WTC11 (cell line): ENCODE measurements around the gene PIK3C2G. TPM values are rescaled to one million over a fixed set of nuclear protein-coding genes. Genes with fewer than 3 reads are reported as not detected.

Source experiments
- ATAC-seq: fragments of 200-7000 bp; cut with Tn5 transposase; 2 replicates; pipeline ENCODE4 v1.10.0; 2021; ENCODE audit warnings: mild to moderate bottlenecking, moderate library complexity
- CTCF ChIA-PET: fragments of 300-600 bp; sonication (Branson Sonifier 250); formaldehyde crosslinking; loops from one replicate; lab custom pipeline; 2021; ENCODE audit warnings: antibody characterized with exemption; lab: Charles Lee
- POLR2A ChIA-PET: fragments of 350-600 bp; sonication (Branson Sonifier 250); formaldehyde crosslinking; loops from one replicate; lab custom pipeline; 2021; ENCODE audit warnings: antibody characterized with exemption; lab: Charles Lee
- DNase-seq: peaks from one replicate; pipeline ENCODE4 v3.0.0; 2021; ENCODE audit warnings: low spot score
- H3K27ac Mint-ChIP-seq: 2 replicates; pipeline ENCODE4 v1.8.0; 2021; ENCODE audit warnings: mixed read lengths
- H3K27me3 Mint-ChIP-seq: 2 replicates; pipeline ENCODE4 v1.8.0; 2021; ENCODE audit warnings: low read depth, mild to moderate bottlenecking, moderate library complexity, mixed read lengths
- H3K36me3 Mint-ChIP-seq: 2 replicates; pipeline ENCODE4 v1.8.0; 2021; ENCODE audit warnings: mixed read lengths
- H3K4me1 Mint-ChIP-seq: 2 replicates; pipeline ENCODE4 v1.8.0; 2022; ENCODE audit warnings: mixed read lengths
- H3K4me3 Mint-ChIP-seq: 2 replicates; pipeline ENCODE4 v1.8.0; 2021; ENCODE audit warnings: mild to moderate bottlenecking, moderate library complexity, mixed read lengths
- H3K9me3 Mint-ChIP-seq: 2 replicates; pipeline ENCODE4 v1.8.0; 2021; ENCODE audit warnings: mixed read lengths
- AFF4 ChIP-seq: sonication (generic); formaldehyde crosslinking; IDR thresholded peaks from 2 replicates; pipeline ENCODE4 v1.8.1; 2023; ENCODE audit warnings: mild to moderate bottlenecking, missing genetic modification reagents, borderline replicate concordance
- CREB1 ChIP-seq: sonication (generic); formaldehyde crosslinking; IDR thresholded peaks from 2 replicates; pipeline ENCODE4 v1.8.0; 2023; ENCODE audit warnings: mild to moderate bottlenecking, missing genetic modification reagents
- GTF2I ChIP-seq: fragments of 250-450 bp; sonication (Bioruptor Pico); conservative IDR thresholded peaks from 2 replicates; pipeline ENCODE4 v1.4.0; 2021; ENCODE audit warnings: mild to moderate bottlenecking
- PREB ChIP-seq: sonication (generic); formaldehyde crosslinking; IDR thresholded peaks from 2 replicates; pipeline ENCODE4 v1.8.1; 2022; ENCODE audit warnings: mild to moderate bottlenecking, missing genetic modification reagents, moderate library complexity, borderline replicate concordance
- total RNA-seq: library from RNA; stranded (reverse); gene quantifications from 3 replicates; pipeline ENCODE4 v1.2.3, GENCODE V29; 2021
- TF ChIP-seq, protein P1 (sequence below): sonication (generic); formaldehyde crosslinking; IDR thresholded peaks from 2 replicates; pipeline ENCODE4 v1.8.1; 2023; ENCODE audit warnings: mild to moderate bottlenecking, missing genetic modification reagents
- TF ChIP-seq, protein P2 (sequence below): sonication (generic); formaldehyde crosslinking; IDR thresholded peaks from 2 replicates; pipeline ENCODE4 v1.8.0; 2022; ENCODE audit warnings: missing genetic modification reagents
- TF ChIP-seq, protein P3 (sequence below): sonication (generic); formaldehyde crosslinking; IDR thresholded peaks from 2 replicates; pipeline ENCODE4 v1.8.1; 2023; ENCODE audit warnings: mild to moderate bottlenecking, missing genetic modification reagents

PIK3C2G gene
- total RNA-seq, 1 experiment from 2014 or later = not detected

GRCh38 chr12:18681818-18682217, 420.5 kb downstream of the PIK3C2G start (continued):
- TF ChIP-seq AFF4 (CRISPR knock-in tag) (no peak), GTF2I (CRISPR knock-in tag) (no peak), PREB (CRISPR knock-in tag) (no peak), CREB1 (CRISPR knock-in tag) (no peak)
- TF ChIP-seq, protein P1, sequence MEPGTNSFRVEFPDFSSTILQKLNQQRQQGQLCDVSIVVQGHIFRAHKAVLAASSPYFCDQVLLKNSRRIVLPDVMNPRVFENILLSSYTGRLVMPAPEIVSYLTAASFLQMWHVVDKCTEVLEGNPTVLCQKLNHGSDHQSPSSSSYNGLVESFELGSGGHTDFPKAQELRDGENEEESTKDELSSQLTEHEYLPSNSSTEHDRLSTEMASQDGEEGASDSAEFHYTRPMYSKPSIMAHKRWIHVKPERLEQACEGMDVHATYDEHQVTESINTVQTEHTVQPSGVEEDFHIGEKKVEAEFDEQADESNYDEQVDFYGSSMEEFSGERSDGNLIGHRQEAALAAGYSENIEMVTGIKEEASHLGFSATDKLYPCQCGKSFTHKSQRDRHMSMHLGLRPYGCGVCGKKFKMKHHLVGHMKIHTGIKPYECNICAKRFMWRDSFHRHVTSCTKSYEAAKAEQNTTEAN (CRISPR knock-in tag) = no peak
- TF ChIP-seq, protein P2, sequence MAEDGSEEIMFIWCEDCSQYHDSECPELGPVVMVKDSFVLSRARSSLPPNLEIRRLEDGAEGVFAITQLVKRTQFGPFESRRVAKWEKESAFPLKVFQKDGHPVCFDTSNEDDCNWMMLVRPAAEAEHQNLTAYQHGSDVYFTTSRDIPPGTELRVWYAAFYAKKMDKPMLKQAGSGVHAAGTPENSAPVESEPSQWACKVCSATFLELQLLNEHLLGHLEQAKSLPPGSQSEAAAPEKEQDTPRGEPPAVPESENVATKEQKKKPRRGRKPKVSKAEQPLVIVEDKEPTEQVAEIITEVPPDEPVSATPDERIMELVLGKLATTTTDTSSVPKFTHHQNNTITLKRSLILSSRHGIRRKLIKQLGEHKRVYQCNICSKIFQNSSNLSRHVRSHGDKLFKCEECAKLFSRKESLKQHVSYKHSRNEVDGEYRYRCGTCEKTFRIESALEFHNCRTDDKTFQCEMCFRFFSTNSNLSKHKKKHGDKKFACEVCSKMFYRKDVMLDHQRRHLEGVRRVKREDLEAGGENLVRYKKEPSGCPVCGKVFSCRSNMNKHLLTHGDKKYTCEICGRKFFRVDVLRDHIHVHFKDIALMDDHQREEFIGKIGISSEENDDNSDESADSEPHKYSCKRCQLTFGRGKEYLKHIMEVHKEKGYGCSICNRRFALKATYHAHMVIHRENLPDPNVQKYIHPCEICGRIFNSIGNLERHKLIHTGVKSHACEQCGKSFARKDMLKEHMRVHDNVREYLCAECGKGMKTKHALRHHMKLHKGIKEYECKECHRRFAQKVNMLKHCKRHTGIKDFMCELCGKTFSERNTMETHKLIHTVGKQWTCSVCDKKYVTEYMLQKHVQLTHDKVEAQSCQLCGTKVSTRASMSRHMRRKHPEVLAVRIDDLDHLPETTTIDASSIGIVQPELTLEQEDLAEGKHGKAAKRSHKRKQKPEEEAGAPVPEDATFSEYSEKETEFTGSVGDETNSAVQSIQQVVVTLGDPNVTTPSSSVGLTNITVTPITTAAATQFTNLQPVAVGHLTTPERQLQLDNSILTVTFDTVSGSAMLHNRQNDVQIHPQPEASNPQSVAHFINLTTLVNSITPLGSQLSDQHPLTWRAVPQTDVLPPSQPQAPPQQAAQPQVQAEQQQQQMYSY (CRISPR knock-in tag) = no peak

GRCh38 chr12:18683327-18684013, 422.2 kb downstream of the PIK3C2G start:
- Mint-ChIP-seq H3K36me3 (no peaks in the 10 kb centered on the region), H3K27me3 (peaks cover 17% of the 10 kb centered on the region), H3K9me3 (no peaks in the 10 kb centered on the region), H3K27ac (no peak overlapping the region), H3K4me3 (no peak overlapping the region)
- POLR2A ChIA-PET = no interaction called here
- no peak for ATAC-seq
- TF ChIP-seq, protein P2 (CRISPR knock-in tag) = no peak
- TF ChIP-seq, protein P3, sequence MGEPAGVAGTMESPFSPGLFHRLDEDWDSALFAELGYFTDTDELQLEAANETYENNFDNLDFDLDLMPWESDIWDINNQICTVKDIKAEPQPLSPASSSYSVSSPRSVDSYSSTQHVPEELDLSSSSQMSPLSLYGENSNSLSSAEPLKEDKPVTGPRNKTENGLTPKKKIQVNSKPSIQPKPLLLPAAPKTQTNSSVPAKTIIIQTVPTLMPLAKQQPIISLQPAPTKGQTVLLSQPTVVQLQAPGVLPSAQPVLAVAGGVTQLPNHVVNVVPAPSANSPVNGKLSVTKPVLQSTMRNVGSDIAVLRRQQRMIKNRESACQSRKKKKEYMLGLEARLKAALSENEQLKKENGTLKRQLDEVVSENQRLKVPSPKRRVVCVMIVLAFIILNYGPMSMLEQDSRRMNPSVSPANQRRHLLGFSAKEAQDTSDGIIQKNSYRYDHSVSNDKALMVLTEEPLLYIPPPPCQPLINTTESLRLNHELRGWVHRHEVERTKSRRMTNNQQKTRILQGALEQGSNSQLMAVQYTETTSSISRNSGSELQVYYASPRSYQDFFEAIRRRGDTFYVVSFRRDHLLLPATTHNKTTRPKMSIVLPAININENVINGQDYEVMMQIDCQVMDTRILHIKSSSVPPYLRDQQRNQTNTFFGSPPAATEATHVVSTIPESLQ (CRISPR knock-in tag) = no peak
- TF ChIP-seq, all 79 proteins: peak for 0
- no peak for DNase-seq
- H3K4me1 Mint-ChIP-seq = peaks cover 17% of the 10 kb centered on the region
- CTCF ChIA-PET = no interaction called here
